SK-N-SH (cell line): Measurements from ENCODE around the gene PRB4.

Source experiments
- EZH2phosphoT487 ChIP-seq: fragments of 200-600 bp; sonication (generic); IDR thresholded peaks from 2 replicates; pipeline ENCODE4 v1.6.1; 2017; ENCODE audit warnings: low read depth, mixed run types, mild to moderate bottlenecking, antibody characterized with exemption, moderate library complexity, borderline replicate concordance
- POLR2AphosphoS5 ChIP-seq: IDR thresholded peaks from 2 replicates; pipeline ENCODE4 v1.6.1; 2012; ENCODE audit warnings: low read depth, low read length
- RAD21 ChIP-seq: IDR thresholded peaks from 2 replicates; pipeline ENCODE4 v1.6.1; 2012; ENCODE audit warnings: mild to moderate bottlenecking, low read length
- RCOR1 ChIP-seq: fragments of 150-350 bp; IDR thresholded peaks from 2 replicates; pipeline ENCODE4 v1.6.1; 2017; ENCODE audit warnings: antibody characterized with exemption, low read length
- SMC3 ChIP-seq: IDR thresholded peaks from 2 replicates; pipeline ENCODE4 v1.6.1; 2012; ENCODE audit warnings: low read depth, low read length, improper control_type of control experiment
- TAF1 ChIP-seq: IDR thresholded peaks from 2 replicates; pipeline ENCODE4 v1.6.1; 2012; ENCODE audit warnings: low read depth, mild to moderate bottlenecking, low read length, moderate library complexity, borderline replicate concordance
- TCF12 ChIP-seq: IDR thresholded peaks from 2 replicates; pipeline ENCODE4 v1.4.0; 2012
- YY1 ChIP-seq: IDR thresholded peaks from 2 replicates; pipeline ENCODE4 v1.4.0; 2012; ENCODE audit warnings: low read depth, mild to moderate bottlenecking
- TF ChIP-seq, protein P1 (sequence below): fragments of 200-600 bp; sonication (generic); IDR thresholded peaks from 2 replicates; pipeline ENCODE4 v1.6.1; 2017; ENCODE audit warnings: antibody characterized with exemption, mild to moderate bottlenecking, moderate library complexity
- TF ChIP-seq, protein P2 (sequence below): IDR thresholded peaks from 2 replicates; pipeline ENCODE4 v1.4.0; 2012; ENCODE audit warnings: low read depth
- TF ChIP-seq, protein P3 (sequence below): fragments of 150-350 bp; IDR thresholded peaks from 2 replicates; pipeline ENCODE4 v1.6.1; 2017; ENCODE audit warnings: antibody characterized with exemption, low read length, low read depth, borderline replicate concordance
- TF ChIP-seq, protein P4 (sequence below): IDR thresholded peaks from 2 replicates; pipeline ENCODE4; 2012
- TF ChIP-seq, protein P5 (sequence below): IDR thresholded peaks from 2 replicates; pipeline ENCODE4 v1.4.0; 2012; ENCODE audit warnings: low read depth, borderline replicate concordance

DNA sequence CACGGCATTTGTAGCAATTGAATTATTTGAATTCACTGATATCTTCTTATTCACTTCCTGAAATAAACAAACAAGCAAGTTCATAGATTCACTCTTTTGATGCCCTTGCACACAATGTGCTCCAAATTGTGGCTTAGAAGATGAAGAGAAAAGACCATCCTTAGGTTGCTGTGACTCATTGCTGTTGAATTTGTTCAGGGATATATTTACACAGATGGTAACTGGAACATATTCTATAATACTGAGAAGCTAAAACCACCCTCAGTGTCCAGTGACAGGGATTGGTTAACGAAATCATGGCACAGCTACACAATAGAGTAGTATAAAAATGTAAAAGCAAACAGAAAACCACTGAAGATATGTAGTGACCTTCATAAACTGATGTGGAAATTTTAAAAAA is 3.1 kb downstream of the PRB4 start:
- TF ChIP-seq TAF1 (no peak), EZH2phosphoT487 (no peak), RCOR1 (no peak), RAD21 (no peak), POLR2AphosphoS5 (no peak), YY1 (no peak), SMC3 (no peak), TCF12 (no peak)
- TF ChIP-seq, protein P1, sequence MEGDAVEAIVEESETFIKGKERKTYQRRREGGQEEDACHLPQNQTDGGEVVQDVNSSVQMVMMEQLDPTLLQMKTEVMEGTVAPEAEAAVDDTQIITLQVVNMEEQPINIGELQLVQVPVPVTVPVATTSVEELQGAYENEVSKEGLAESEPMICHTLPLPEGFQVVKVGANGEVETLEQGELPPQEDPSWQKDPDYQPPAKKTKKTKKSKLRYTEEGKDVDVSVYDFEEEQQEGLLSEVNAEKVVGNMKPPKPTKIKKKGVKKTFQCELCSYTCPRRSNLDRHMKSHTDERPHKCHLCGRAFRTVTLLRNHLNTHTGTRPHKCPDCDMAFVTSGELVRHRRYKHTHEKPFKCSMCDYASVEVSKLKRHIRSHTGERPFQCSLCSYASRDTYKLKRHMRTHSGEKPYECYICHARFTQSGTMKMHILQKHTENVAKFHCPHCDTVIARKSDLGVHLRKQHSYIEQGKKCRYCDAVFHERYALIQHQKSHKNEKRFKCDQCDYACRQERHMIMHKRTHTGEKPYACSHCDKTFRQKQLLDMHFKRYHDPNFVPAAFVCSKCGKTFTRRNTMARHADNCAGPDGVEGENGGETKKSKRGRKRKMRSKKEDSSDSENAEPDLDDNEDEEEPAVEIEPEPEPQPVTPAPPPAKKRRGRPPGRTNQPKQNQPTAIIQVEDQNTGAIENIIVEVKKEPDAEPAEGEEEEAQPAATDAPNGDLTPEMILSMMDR: no peak
- TF ChIP-seq, protein P2, sequence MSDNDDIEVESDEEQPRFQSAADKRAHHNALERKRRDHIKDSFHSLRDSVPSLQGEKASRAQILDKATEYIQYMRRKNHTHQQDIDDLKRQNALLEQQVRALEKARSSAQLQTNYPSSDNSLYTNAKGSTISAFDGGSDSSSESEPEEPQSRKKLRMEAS: no peak
- TF ChIP-seq, protein P3, sequence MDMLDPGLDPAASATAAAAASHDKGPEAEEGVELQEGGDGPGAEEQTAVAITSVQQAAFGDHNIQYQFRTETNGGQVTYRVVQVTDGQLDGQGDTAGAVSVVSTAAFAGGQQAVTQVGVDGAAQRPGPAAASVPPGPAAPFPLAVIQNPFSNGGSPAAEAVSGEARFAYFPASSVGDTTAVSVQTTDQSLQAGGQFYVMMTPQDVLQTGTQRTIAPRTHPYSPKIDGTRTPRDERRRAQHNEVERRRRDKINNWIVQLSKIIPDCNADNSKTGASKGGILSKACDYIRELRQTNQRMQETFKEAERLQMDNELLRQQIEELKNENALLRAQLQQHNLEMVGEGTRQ: no peak
- TF ChIP-seq, protein P4, sequence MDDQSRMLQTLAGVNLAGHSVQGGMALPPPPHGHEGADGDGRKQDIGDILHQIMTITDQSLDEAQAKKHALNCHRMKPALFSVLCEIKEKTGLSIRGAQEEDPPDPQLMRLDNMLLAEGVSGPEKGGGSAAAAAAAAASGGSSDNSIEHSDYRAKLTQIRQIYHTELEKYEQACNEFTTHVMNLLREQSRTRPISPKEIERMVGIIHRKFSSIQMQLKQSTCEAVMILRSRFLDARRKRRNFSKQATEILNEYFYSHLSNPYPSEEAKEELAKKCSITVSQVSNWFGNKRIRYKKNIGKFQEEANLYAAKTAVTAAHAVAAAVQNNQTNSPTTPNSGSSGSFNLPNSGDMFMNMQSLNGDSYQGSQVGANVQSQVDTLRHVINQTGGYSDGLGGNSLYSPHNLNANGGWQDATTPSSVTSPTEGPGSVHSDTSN: no peak
- TF ChIP-seq, protein P5, sequence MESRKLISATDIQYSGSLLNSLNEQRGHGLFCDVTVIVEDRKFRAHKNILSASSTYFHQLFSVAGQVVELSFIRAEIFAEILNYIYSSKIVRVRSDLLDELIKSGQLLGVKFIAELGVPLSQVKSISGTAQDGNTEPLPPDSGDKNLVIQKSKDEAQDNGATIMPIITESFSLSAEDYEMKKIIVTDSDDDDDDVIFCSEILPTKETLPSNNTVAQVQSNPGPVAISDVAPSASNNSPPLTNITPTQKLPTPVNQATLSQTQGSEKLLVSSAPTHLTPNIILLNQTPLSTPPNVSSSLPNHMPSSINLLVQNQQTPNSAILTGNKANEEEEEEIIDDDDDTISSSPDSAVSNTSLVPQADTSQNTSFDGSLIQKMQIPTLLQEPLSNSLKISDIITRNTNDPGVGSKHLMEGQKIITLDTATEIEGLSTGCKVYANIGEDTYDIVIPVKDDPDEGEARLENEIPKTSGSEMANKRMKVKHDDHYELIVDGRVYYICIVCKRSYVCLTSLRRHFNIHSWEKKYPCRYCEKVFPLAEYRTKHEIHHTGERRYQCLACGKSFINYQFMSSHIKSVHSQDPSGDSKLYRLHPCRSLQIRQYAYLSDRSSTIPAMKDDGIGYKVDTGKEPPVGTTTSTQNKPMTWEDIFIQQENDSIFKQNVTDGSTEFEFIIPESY: no peak
